Neural progenitor cell (in vitro differentiated cells): Measurements from ENCODE around the gene CNTNAP2. TPM values are rescaled to one million over a fixed set of nuclear protein-coding genes. Genes with fewer than 3 reads are reported as not detected.
A peak's percentile ranks its signal among the peaks of the same experiment; 100 is the strongest.

Source experiments
- DNase-seq: peaks from one replicate; pipeline ENCODE4 v3.0.0-alpha.2; 2016; ENCODE audit warnings: low spot score
- H2AFZ ChIP-seq: fragments of 200-600 bp; sonication (generic); replicated peaks from 2 replicates; pipeline ENCODE4 v1.6.1; 2016; ENCODE audit warnings: antibody characterized with exemption
- H3F3A ChIP-seq: fragments of 200-600 bp; sonication (generic); 2 replicates; pipeline ENCODE4 v1.6.1; 2016; ENCODE audit warnings: antibody characterized with exemption, low read depth
- H3K27ac ChIP-seq: fragments of 200-600 bp; sonication (generic); 2 replicates; pipeline ENCODE4 v1.5.1; 2016; ENCODE audit warnings: mild to moderate bottlenecking
- H3K27me3 ChIP-seq: fragments of 200-600 bp; sonication (generic); 2 replicates; pipeline ENCODE4 v1.6.1; 2016; ENCODE audit warnings: mild to moderate bottlenecking, moderate library complexity
- H3K36me3 ChIP-seq: fragments of 200-600 bp; sonication (generic); 2 replicates; pipeline ENCODE4 v1.5.1; 2016
- H3K4me1 ChIP-seq: fragments of 200-600 bp; sonication (generic); 2 replicates; pipeline ENCODE4 v1.6.1; 2016; ENCODE audit warnings: mixed run types
- H3K4me2 ChIP-seq: fragments of 200-600 bp; sonication (generic); 2 replicates; pipeline ENCODE4 v1.6.1; 2016
- H3K4me3 ChIP-seq: fragments of 200-600 bp; sonication (generic); 2 replicates; pipeline ENCODE4 v1.5.1; 2016
- H3K79me2 ChIP-seq: fragments of 200-600 bp; sonication (generic); 2 replicates; pipeline ENCODE4 v1.6.1; 2016; ENCODE audit warnings: low read depth
- H3K9ac ChIP-seq: fragments of 200-600 bp; sonication (generic); 2 replicates; pipeline ENCODE4 v1.6.1; 2016
- H3K9me3 ChIP-seq: fragments of 200-600 bp; sonication (generic); 2 replicates; pipeline ENCODE4 v1.5.1; 2016; ENCODE audit warnings: low read depth
- H4K20me1 ChIP-seq: fragments of 200-600 bp; sonication (generic); 2 replicates; pipeline ENCODE4 v1.6.1; 2016; ENCODE audit warnings: low read depth
- H3K27ac Mint-ChIP-seq: 3 replicates; pipeline ENCODE4 v1.8.0; 2021; ENCODE audit warnings: mixed read lengths
- H3K27me3 Mint-ChIP-seq: 2 replicates; pipeline ENCODE4 v1.8.0; 2022; ENCODE audit warnings: low read depth, mild to moderate bottlenecking, inconsistent platforms, moderate library complexity, mixed read lengths; ENCODE audit not compliant: insufficient read depth
- H3K36me3 Mint-ChIP-seq: 3 replicates; pipeline ENCODE4 v1.8.0; 2021; ENCODE audit warnings: mixed read lengths
- H3K4me1 Mint-ChIP-seq: 3 replicates; pipeline ENCODE4 v1.8.0; 2021; ENCODE audit warnings: mixed read lengths
- H3K4me3 Mint-ChIP-seq: 3 replicates; pipeline ENCODE4 v1.8.0; 2021; ENCODE audit warnings: mild to moderate bottlenecking, moderate library complexity, mixed read lengths
- H3K9me3 Mint-ChIP-seq: 3 replicates; pipeline ENCODE4 v1.8.0; 2020; ENCODE audit warnings: mixed read lengths
- CTCF ChIP-seq: fragments of 200-600 bp; sonication (generic); IDR thresholded peaks from 2 replicates; pipeline ENCODE4 v1.5.1; 2017; ENCODE audit warnings: antibody characterized with exemption, mild to moderate bottlenecking
- EZH2 ChIP-seq: fragments of 200-600 bp; sonication (generic); IDR thresholded peaks from 2 replicates; pipeline ENCODE4 v1.6.1; 2017; ENCODE audit warnings: antibody characterized with exemption, mild to moderate bottlenecking, moderate library complexity
- EZH2phosphoT487 ChIP-seq: fragments of 200-600 bp; sonication (generic); IDR thresholded peaks from 2 replicates; pipeline ENCODE4 v1.6.1; 2017; ENCODE audit warnings: antibody characterized with exemption
- total RNA-seq: library from RNA; depleted of rRNA; stranded (reverse); fragments of >200 nt; gene quantifications from 2 replicates; pipeline ENCODE4 v1.2.3, GENCODE V29; 2015; ENCODE audit warnings: low replicate concordance

Gene CNTNAP2
- total RNA-seq, 1 donor from 2014 or later = 126 TPM

- Mint-ChIP-seq H3K9me3 (peaks cover 26% of the 10 kb centered on the region), H3K27ac (no peak overlapping the region), H3K36me3 (no peaks in the 10 kb centered on the region), H3K27me3 (peaks cover 3% of the 10 kb centered on the region), H3K4me3 (no peak overlapping the region), H3K4me1 (peaks cover 4% of the 10 kb centered on the region)
- Histone ChIP-seq H3K27me3 (no peaks in the 10 kb centered on the region), H3K4me3 (no peak overlapping the region), H3K36me3 (no peaks in the 10 kb centered on the region), H3K4me2 (no peak overlapping the region), H4K20me1 (no peaks in the 10 kb centered on the region), H2AFZ (no peak overlapping the region), H3K4me1 (no peaks in the 10 kb centered on the region), H3K9ac (no peak overlapping the region), H3K9me3 (no peaks in the 10 kb centered on the region), H3K27ac (no peak overlapping the region), H3F3A (no peaks in the 10 kb centered on the region), H3K79me2 (no peaks in the 10 kb centered on the region)
- DNase-seq = no peak
- TF ChIP-seq CTCF (no peak), EZH2 (no peak), EZH2phosphoT487 (no peak)
These were observed 1424.1 kb downstream of the CNTNAP2 start for GRCh38 chr7:147540743-147541142.

GRCh38 chr7:147541261-147541660 is 1424.7 kb downstream of the CNTNAP2 start:
- H3K4me1 ChIP-seq = no peaks in the 10 kb centered on the region
- no peaks in the 10 kb centered on the region for H3F3A ChIP-seq
- no peak overlapping the region for H3K27ac ChIP-seq
- no peak overlapping the region for H3K4me3 ChIP-seq
- H3K4me2 ChIP-seq = no peak overlapping the region
- DNase-seq = no peak
- no peak overlapping the region for H3K27ac Mint-ChIP-seq
- H3K9me3 Mint-ChIP-seq = peaks cover 23% of the 10 kb centered on the region
- H3K27me3 Mint-ChIP-seq = peaks cover 3% of the 10 kb centered on the region
- H3K4me1 Mint-ChIP-seq = peaks cover 4% of the 10 kb centered on the region
- H3K36me3 ChIP-seq = no peaks in the 10 kb centered on the region
- no peak overlapping the region for H3K4me3 Mint-ChIP-seq
- H3K9me3 ChIP-seq = no peaks in the 10 kb centered on the region
- TF ChIP-seq CTCF = no peak
- H2AFZ ChIP-seq = no peak overlapping the region
- no peaks in the 10 kb centered on the region for H3K27me3 ChIP-seq
- no peaks in the 10 kb centered on the region for H4K20me1 ChIP-seq
- no peaks in the 10 kb centered on the region for H3K36me3 Mint-ChIP-seq
- no peak overlapping the region for H3K9ac ChIP-seq
- no peaks in the 10 kb centered on the region for H3K79me2 ChIP-seq

GRCh38 chr7:147547252-147547897 is 1430.8 kb downstream of the CNTNAP2 start:
- Mint-ChIP-seq H3K27ac (no peak overlapping the region), H3K27me3 (peaks cover 3% of the 10 kb centered on the region)
- no peaks in the 10 kb centered on the region for H3K27me3 ChIP-seq

More at GRCh38 chr7:147547252-147547897, 1430.8 kb downstream of the CNTNAP2 start:
- Histone ChIP-seq H3K27ac (no peak overlapping the region), H2AFZ (no peak overlapping the region), H3K79me2 (no peaks in the 10 kb centered on the region), H3K4me2 (no peak overlapping the region), H3K4me1 (no peaks in the 10 kb centered on the region), H3K9me3 (no peaks in the 10 kb centered on the region), H3K36me3 (no peaks in the 10 kb centered on the region), H4K20me1 (no peaks in the 10 kb centered on the region), H3K9ac (no peak overlapping the region), H3F3A (no peaks in the 10 kb centered on the region), H3K4me3 (no peak overlapping the region)
- Mint-ChIP-seq H3K9me3 (peaks cover 39% of the 10 kb centered on the region), H3K4me3 (no peak overlapping the region), H3K4me1 (no peaks in the 10 kb centered on the region), H3K36me3 (no peaks in the 10 kb centered on the region)
- DNase-seq = peak; percentile 64
- peak; percentile 68 for TF ChIP-seq CTCF
- no peak for TF ChIP-seq EZH2
- TF ChIP-seq EZH2phosphoT487 = no peak
